IMR-90 (cell line): Measurements from ENCODE around the gene ANKFY1. TPM values are rescaled to one million over a fixed set of nuclear protein-coding genes. Genes with fewer than 3 reads are reported as not detected.
A peak's percentile ranks its signal among the peaks of the same experiment; 100 is the strongest.

Source experiments
- ATAC-seq: fragments of 200-7000 bp; cut with Tn5 transposase; 2 replicates; pipeline ENCODE4 v1.9.1; 2020; ENCODE audit warnings: low read depth, mild to moderate bottlenecking, moderate library complexity
- BruUV-seq: library from RNA; stranded (reverse); fragments of 400-500 nt; replicated peaks from 2 replicates; lab custom pipeline; 2021; lab: Mats Ljungman, UMichigan
- CTCF ChIA-PET: fragments of 300-600 bp; formaldehyde crosslinking; extraction: SDS; loops from one replicate; lab custom pipeline; 2021; ENCODE audit warnings: antibody characterized with exemption; lab: Yijun Ruan, JAX
- POLR2A ChIA-PET: fragments of 300-600 bp; sonication (Branson Sonifier 250); formaldehyde crosslinking; loops from one replicate; lab custom pipeline; 2022; ENCODE audit warnings: antibody characterized with exemption; ENCODE audit not compliant: unreplicated experiment; lab: Charles Lee
- DNase-seq: peaks from one replicate; pipeline ENCODE4 v3.0.0; 2013
- H2AFZ ChIP-seq: replicated peaks from 2 replicates; pipeline ENCODE3; 2013; ENCODE audit warnings: low read length, mild to moderate bottlenecking; ENCODE audit not compliant: poor library complexity
- H2AK5ac ChIP-seq: 2 replicates; pipeline ENCODE4 v1.6.1; 2013; ENCODE audit warnings: low read depth, low read length, inconsistent platforms
- H2AK9ac ChIP-seq: replicated peaks from 2 replicates; pipeline ENCODE3; 2013; ENCODE audit warnings: mild to moderate bottlenecking, low read depth, low read length, moderate library complexity; ENCODE audit not compliant: poor library complexity
- H2BK120ac ChIP-seq: 2 replicates; pipeline ENCODE4 v1.6.1; 2013; ENCODE audit warnings: low read depth, low read length, inconsistent platforms
- H2BK15ac ChIP-seq: 3 replicates; pipeline ENCODE4 v1.6.1; 2013; ENCODE audit warnings: low read depth, low read length, inconsistent platforms
- H2BK20ac ChIP-seq: 2 replicates; pipeline ENCODE4 v1.6.1; 2013; ENCODE audit warnings: low read depth, mild to moderate bottlenecking, inconsistent platforms, low read length, moderate library complexity
- H2BK5ac ChIP-seq: 2 replicates; pipeline ENCODE4 v1.6.1; 2013; ENCODE audit warnings: mild to moderate bottlenecking, low read depth, low read length, inconsistent platforms; ENCODE audit not compliant: poor library complexity, severe bottlenecking
- H3K14ac ChIP-seq: replicated peaks from 2 replicates; pipeline ENCODE4 v1.6.1; 2013; ENCODE audit warnings: low read depth, low read length, inconsistent platforms
- H3K18ac ChIP-seq: 2 replicates; pipeline ENCODE4 v1.6.1; 2013; ENCODE audit warnings: low read depth, low read length, control low read depth
- H3K23ac ChIP-seq: 2 replicates; pipeline ENCODE4 v1.6.1; 2013; ENCODE audit warnings: low read depth, low read length, inconsistent platforms
- H3K27ac ChIP-seq: 2 replicates; pipeline ENCODE4 v1.5.1; 2013; ENCODE audit warnings: mild to moderate bottlenecking, control low read depth, low read length; ENCODE audit not compliant: insufficient read depth
- H3K27me3 ChIP-seq: 2 replicates; pipeline ENCODE4 v1.6.1; 2013; ENCODE audit warnings: low read length; ENCODE audit not compliant: control insufficient read depth, insufficient read depth
- H3K36me3 ChIP-seq: 2 replicates; pipeline ENCODE4 v1.6.1; 2013; ENCODE audit warnings: low read length, mixed read lengths; ENCODE audit not compliant: control insufficient read depth, insufficient read depth
- H3K4ac ChIP-seq: 2 replicates; pipeline ENCODE4 v1.6.1; 2013; ENCODE audit warnings: low read depth, low read length, inconsistent platforms
- H3K4me1 ChIP-seq: 2 replicates; pipeline ENCODE4 v1.6.1; 2013; ENCODE audit warnings: low read length, mixed read lengths; ENCODE audit not compliant: control insufficient read depth, insufficient read depth
- H3K4me2 ChIP-seq: 2 replicates; pipeline ENCODE4 v1.6.1; 2013; ENCODE audit warnings: low read depth, mild to moderate bottlenecking, control low read depth, low read length, moderate library complexity
- H3K4me3 ChIP-seq: 2 replicates; pipeline ENCODE4 v1.5.1; 2013; ENCODE audit warnings: low read depth, mild to moderate bottlenecking, control low read depth, low read length, moderate library complexity; ENCODE audit not compliant: insufficient read depth
- H3K56ac ChIP-seq: 2 replicates; pipeline ENCODE4 v1.6.1; 2013; ENCODE audit warnings: low read length, inconsistent platforms; ENCODE audit not compliant: insufficient read depth; ENCODE audit errors: extremely low read depth
- H3K79me1 ChIP-seq, 2 experiments: 2 replicates each; pipeline ENCODE4 v1.6.1; 2013; ENCODE audit warnings: low read length in 2 of 2, inconsistent platforms in 1 of 2, low read depth in 1 of 2
- H3K9ac ChIP-seq: 2 replicates; pipeline ENCODE4 v1.6.1; 2013; ENCODE audit warnings: low read depth, low read length, control low read depth
- H3K9me1 ChIP-seq: 2 replicates; pipeline ENCODE4 v1.6.1; 2013; ENCODE audit warnings: low read length, inconsistent platforms; ENCODE audit not compliant: insufficient read depth
- H3K9me3 ChIP-seq: 2 replicates; pipeline ENCODE4 v1.6.1; 2013; ENCODE audit warnings: low read length; ENCODE audit not compliant: control insufficient read depth, insufficient read depth
- H4K20me1 ChIP-seq: 2 replicates; pipeline ENCODE4 v1.6.1; 2013; ENCODE audit warnings: low read length, inconsistent platforms; ENCODE audit not compliant: insufficient read depth
- H4K5ac ChIP-seq: 2 replicates; pipeline ENCODE4 v1.6.1; 2013; ENCODE audit warnings: mild to moderate bottlenecking, low read depth, low read length, control low read depth
- H4K8ac ChIP-seq, 2 experiments: 2 replicates each; pipeline ENCODE4 v1.6.1; 2013; ENCODE audit warnings: low read depth in 2 of 2, low read length in 2 of 2, control low read depth in 1 of 2, inconsistent platforms in 1 of 2
- H4K91ac ChIP-seq: 2 replicates; pipeline ENCODE4 v1.6.1; 2013; ENCODE audit warnings: low read depth, low read length, inconsistent platforms; ENCODE audit not compliant: insufficient read depth
- FOS ChIP-seq: fragments of 150-350 bp; IDR thresholded peaks from 2 replicates; pipeline ENCODE4 v1.6.1; 2016; ENCODE audit warnings: low read depth, low read length
- WGBS, 2 experiments: methylation state at CpG; one replicate each; pipeline versions ENCODE4 v1.1.5 to v1.1.7; 2013; ENCODE audit warnings: missing lambda C conversion rate in 2 of 2; ENCODE audit not compliant: insufficient read length in 1 of 2; ENCODE audit errors: extremely low coverage in 2 of 2; 5-methylcytosine and 5-hydroxymethylcytosine counted together
- dilution Hi-C: fragments of 300-500 bp; cut with HindIII; formaldehyde crosslinking; loops from one replicate; pipeline ENCODE4 v1.14.3; 2018; ENCODE audit warnings: low sequenced_read_pairs; ENCODE audit not compliant: unreplicated experiment
- in situ Hi-C: fragments of 300-500 bp; cut with MboI; formaldehyde crosslinking; loops from 3 replicates; pipeline ENCODE4 v1.14.3; 2019; ENCODE audit warnings: low sequenced_read_pairs, inconsistent platforms, mixed read lengths
- intact Hi-C: fragments of 100-400 bp; cut with micrococcal nuclease; formaldehyde crosslinking; loops from 2 replicates; pipeline ENCODE4 v1.10.0; 2022
- polyA plus RNA-seq, 3 experiments: library from polyadenylated mRNA; depleted of rRNA; stranded (reverse); fragments of >200 nt; gene quantifications; 2 replicates each; pipeline ENCODE4 v1.2.3, GENCODE V29; 2012; ENCODE audit warnings: low replicate concordance in 1 of 3
- total RNA-seq: library from RNA; depleted of rRNA; stranded (reverse); fragments of >200 nt; gene quantifications from 2 replicates; pipeline ENCODE4 v1.2.3, GENCODE V29; 2012
- TF ChIP-seq, protein P1 (sequence below): conservative IDR thresholded peaks from 2 replicates; pipeline ENCODE4 v1.5.1; 2012; ENCODE audit warnings: mild to moderate bottlenecking, low read depth, low read length, improper control_type of control experiment

ANKFY1 gene
- total and polyA plus RNA-seq, 2 of the 4 experiments (the other 2 are of a cell fraction): 32.3 to 48.9 TPM

DNA sequence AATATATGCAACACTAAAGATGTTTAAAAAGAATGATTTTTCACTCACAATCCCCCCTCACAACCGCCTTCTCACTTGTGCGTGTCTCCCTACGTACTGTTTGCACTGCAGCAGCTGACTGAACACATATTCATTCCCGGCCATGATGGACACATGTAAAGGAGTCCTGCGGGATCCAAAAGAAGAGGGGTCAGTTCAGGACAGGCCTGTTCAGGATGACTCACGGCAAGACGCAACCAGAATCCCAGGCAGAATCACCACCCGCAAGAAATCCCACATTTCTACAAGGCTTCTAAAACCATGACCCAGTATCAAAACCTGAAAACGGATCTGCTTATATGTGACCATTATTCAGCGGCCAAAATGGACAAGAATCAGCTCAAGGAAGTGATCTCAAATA, 68.5 kb downstream of the ANKFY1 start:
- Histone ChIP-seq H2BK5ac (peak overlapping the region; percentile 18), H3K14ac (peak overlapping the region; percentile 19; the same call in 1 of the 2 replicates), H4K20me1 (peaks cover 18% of the 10 kb centered on the region), H3K4me3 (no peak overlapping the region), H3K56ac (no peak overlapping the region), H3K79me1 (peaks cover 4 to 27% of the 10 kb centered on the region in 2 experiments; a peak in 3 of 4 replicates), H3K18ac (no peak overlapping the region), H2BK20ac (no peak overlapping the region), H4K8ac (0 out of 4 replicates have a peak overlapping the region, but pooled peaks of 1 of the 2 experiments have one; percentile 27), H3K27ac (no peak overlapping the region), H2AK9ac (peak overlapping the region; percentile 58), H3K36me3 (peaks cover 23% of the 10 kb centered on the region), H3K4me2 (no peak overlapping the region), H3K9me3 (no peaks in the 10 kb centered on the region), H2AFZ (no peak overlapping the region), H3K23ac (no peak overlapping the region), H3K4me1 (peaks cover 5% of the 10 kb centered on the region), H3K4ac (no peak overlapping the region; the same call in 1 of the 2 replicates), H2AK5ac (no peak overlapping the region), H4K5ac (no peak overlapping the region), H4K91ac (peak overlapping the region; percentile 23; the same call in 1 of the 2 replicates), H3K9ac (no peak overlapping the region), H2BK15ac (no peak overlapping the region), H3K9me1 (0 out of 2 replicates have a peak, but pooled peaks cover 2% of the 10 kb centered on the region), H3K27me3 (no peaks in the 10 kb centered on the region), H2BK120ac (no peak overlapping the region)
- WGBS, 2 experiments: 75% methylated on average over 5 of the region's 10 CpGs; no CpG with 5 or more reads in 1 of the 2 experiments
- 0 out of 2 replicates have a peak, but pooled peaks have one; percentile 25 for TF ChIP-seq FOS
- TF ChIP-seq, protein P1, sequence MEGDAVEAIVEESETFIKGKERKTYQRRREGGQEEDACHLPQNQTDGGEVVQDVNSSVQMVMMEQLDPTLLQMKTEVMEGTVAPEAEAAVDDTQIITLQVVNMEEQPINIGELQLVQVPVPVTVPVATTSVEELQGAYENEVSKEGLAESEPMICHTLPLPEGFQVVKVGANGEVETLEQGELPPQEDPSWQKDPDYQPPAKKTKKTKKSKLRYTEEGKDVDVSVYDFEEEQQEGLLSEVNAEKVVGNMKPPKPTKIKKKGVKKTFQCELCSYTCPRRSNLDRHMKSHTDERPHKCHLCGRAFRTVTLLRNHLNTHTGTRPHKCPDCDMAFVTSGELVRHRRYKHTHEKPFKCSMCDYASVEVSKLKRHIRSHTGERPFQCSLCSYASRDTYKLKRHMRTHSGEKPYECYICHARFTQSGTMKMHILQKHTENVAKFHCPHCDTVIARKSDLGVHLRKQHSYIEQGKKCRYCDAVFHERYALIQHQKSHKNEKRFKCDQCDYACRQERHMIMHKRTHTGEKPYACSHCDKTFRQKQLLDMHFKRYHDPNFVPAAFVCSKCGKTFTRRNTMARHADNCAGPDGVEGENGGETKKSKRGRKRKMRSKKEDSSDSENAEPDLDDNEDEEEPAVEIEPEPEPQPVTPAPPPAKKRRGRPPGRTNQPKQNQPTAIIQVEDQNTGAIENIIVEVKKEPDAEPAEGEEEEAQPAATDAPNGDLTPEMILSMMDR: no peak
- in situ Hi-C loops (no loop called here), intact Hi-C loops (no loop called here), dilution Hi-C loops (no loop called here)
- DNase-seq (peak; percentile 82), ATAC-seq (peak; percentile 61)
- ChIA-PET POLR2A (no interaction called here), CTCF (no interaction called here)
- no TSS peak for BruUV-seq
